ENCODE results near the gene TMEM134. TPM values are rescaled to one million over a fixed set of nuclear protein-coding genes. Genes with fewer than 3 reads are reported as not detected.

TMEM134 gene
- total and polyA plus RNA-seq, 2 donors (not counting 3 experiments of a cell fraction or from before 2014, with no cell fraction given) = 33.4 to 207 TPM

- Histone ChIP-seq H3K4me2 (ENCODE audit: insufficient read depth, low read length) (peak overlapping the region; percentile 75), H3K9me1 (replicated peaks; ENCODE audit: control insufficient read depth, extremely low read depth, insufficient read depth, low read length) (no peaks in the 10 kb centered on the region), H4K20me1 (replicated peaks; ENCODE audit: control insufficient read depth, extremely low read depth, insufficient read depth, low read length) (no peaks in the 10 kb centered on the region), H3K9ac (replicated peaks; ENCODE audit: extremely low read depth, insufficient read depth, low read length) (peak overlapping the region; percentile 85), H2AFZ (ENCODE audit: low read depth, low read length) (peak overlapping the region; percentile 92), H3K79me2 (ENCODE audit: control insufficient read depth, insufficient read depth, low read length) (peaks cover 11% of the 10 kb centered on the region), H3K27ac (ENCODE audit: insufficient read depth, low read depth, low read length) (peak overlapping the region; percentile 83), H3K9me3 (replicated peaks; ENCODE audit: control insufficient read depth, insufficient read depth, low read length) (no peaks in the 10 kb centered on the region), H3K4me3 (replicated peaks in 1 of 3; ENCODE audit: insufficient read depth in 1 of 3, low read depth in 1 of 3, low read length in 3 of 3) (peak overlapping the region; percentile 52 to 62 (median 53)), H3K27me3 (ENCODE audit: control insufficient read depth in 2 of 2, insufficient read depth in 2 of 2, low read length in 2 of 2) (peaks cover 0 to 3% of the 10 kb centered on the region in 2 experiments), H3K36me3 (ENCODE audit: control insufficient read depth in 2 of 2, extremely low read depth in 1 of 2, insufficient read depth in 2 of 2, low read length in 2 of 2) (peaks cover 0 to 4% of the 10 kb centered on the region in 2 experiments), H3K4me1 (ENCODE audit: control insufficient read depth, extremely low read depth, insufficient read depth, low read length) (peaks cover 36% of the 10 kb centered on the region)
- TSS peak; percentile 71 for BruUV-seq (replicated peaks)
- TF ChIP-seq CTCF (IDR thresholded peaks at IDR 0.05; ENCODE audit: extremely low read depth in 1 of 2, insufficient read depth in 1 of 2, low read depth in 1 of 2, low read length in 2 of 2) (no peak), FOS (IDR thresholded peaks at IDR 0.05; ENCODE audit: borderline replicate concordance, insufficient read depth, low read length) (no peak), MYC (IDR thresholded peaks at IDR 0.05; ENCODE audit: low read depth, low read length) (no peak), MAX (IDR thresholded peaks at IDR 0.05; ENCODE audit: insufficient read depth, insufficient read length) (peak; percentile 62), EZH2 (IDR thresholded peaks at IDR 0.05; ENCODE audit: borderline replicate concordance, low read depth, low read length, severe bottlenecking) (no peak), JUN (IDR thresholded peaks at IDR 0.05; ENCODE audit: borderline replicate concordance, insufficient read depth, insufficient read length, low read depth) (no peak), POLR2A (IDR thresholded peaks at IDR 0.05; ENCODE audit: low read depth, low read length) (peak; percentile 56), POLR2AphosphoS5 (IDR thresholded peaks at IDR 0.05; ENCODE audit: insufficient read depth, low read depth, low read length) (peak; percentile 75), GATA2 (IDR thresholded peaks at IDR 0.05; ENCODE audit: insufficient read depth, insufficient read length, low read depth, low read length) (no peak)
- DNase-seq (ENCODE audit: low read depth, low spot score) = peak; percentile 97
- FAIRE-seq = no peak
- intact Hi-C loops (cut with micrococcal nuclease) (loop anchor here (1.0 to 10.0 kb wide), 7 partner anchors 39 to 244 kb away; partner anchors contain the start of genes GPR152, GRK2, GSTP1 and NDUFV1), dilution Hi-C loops (cut with MboI; ENCODE audit: extremely low pct_ligation_motif_present, low sequenced_read_pairs) (no loop called here)
- POLR2A ChIA-PET = no interaction called here
- CTCF ChIA-PET = no interaction called here
These were observed 39.6 kb upstream of the TMEM134 start for GRCh38 chr11:67508486-67509121.
